ENCODE data around the gene KRTAP25-1.

GRCh38 chr21:30245061-30245460 lies 44.3 kb downstream of the KRTAP25-1 start:
- TF ChIP-seq POLR2AphosphoS5 (IDR thresholded peaks at IDR 0.05; ENCODE audit: borderline replicate concordance, low read depth, low read length) (no peak), EZH2 (IDR thresholded peaks at IDR 0.05) (no peak)

All from SK-N-MC (cell line).